Activated CD8-positive, alpha-beta memory T cell treated with anti-CD3 and anti-CD28 coated beads, Interleukin-2, amount 10 ng/mL, durations not matched to agents 7 days and 5 days (primary cell): ENCODE results near the gene ARL15. TPM values are rescaled to one million over a fixed set of nuclear protein-coding genes. Genes with fewer than 3 reads are reported as not detected.
"Not testable (repeated sequence)": the region's sequence is repeated elsewhere in the genome, so short reads cannot be mapped to it uniquely, and the experiment has no call there.

Source experiments
- ATAC-seq: fragments of 150-1000 bp; cut with Tn5 transposase; one replicate; pipeline ENCODE4 v1.10.0; 2021; ENCODE audit warnings: moderate library complexity
- CTCF ChIA-PET: fragments of 350-600 bp; sonication (Branson Sonifier 250); formaldehyde crosslinking; loops from one replicate; lab custom pipeline; 2021; ENCODE audit warnings: antibody characterized with exemption; lab: Charles Lee
- DNase-seq: peaks from one replicate; pipeline ENCODE4 v3.0.0-alpha.2; 2020
- H3K27ac Mint-ChIP-seq: one replicate; pipeline ENCODE4 v1.8.0; 2021; ENCODE audit warnings: mild to moderate bottlenecking, mixed read lengths
- H3K27me3 Mint-ChIP-seq: one replicate; pipeline ENCODE4 v1.8.0; 2021; ENCODE audit warnings: mixed read lengths
- H3K36me3 Mint-ChIP-seq: one replicate; pipeline ENCODE4 v1.8.0; 2021; ENCODE audit warnings: mild to moderate bottlenecking, mixed read lengths
- H3K4me1 Mint-ChIP-seq: one replicate; pipeline ENCODE4 v1.8.0; 2021; ENCODE audit warnings: mixed read lengths
- H3K4me3 Mint-ChIP-seq: one replicate; pipeline ENCODE4 v1.8.0; 2021; ENCODE audit warnings: mild to moderate bottlenecking, moderate library complexity, mixed read lengths
- H3K9me3 Mint-ChIP-seq: one replicate; pipeline ENCODE4 v1.8.0; 2022; ENCODE audit warnings: low read depth, mixed read lengths
- total RNA-seq, 2 experiments: library from RNA; stranded (reverse); gene quantifications; one replicate each; pipeline ENCODE4 v1.2.3, GENCODE V29; 2021

Gene ARL15
- total RNA-seq, 2 experiments from 2014 or later, result 10.6 to 12.6 TPM

- Mint-ChIP-seq H3K9me3 (no peaks in the 10 kb centered on the region), H3K27me3 (no peaks in the 10 kb centered on the region), H3K4me1 (no peaks in the 10 kb centered on the region), H3K36me3 (no peaks in the 10 kb centered on the region), H3K27ac (no peak overlapping the region), H3K4me3 (no peak overlapping the region)
- ATAC-seq, result no peak
- CTCF ChIA-PET, result no interaction called here
- no peak for DNase-seq
These were observed 326.6 kb downstream of the ARL15 start for GRCh38 chr5:53983568-53984460.

DNA sequence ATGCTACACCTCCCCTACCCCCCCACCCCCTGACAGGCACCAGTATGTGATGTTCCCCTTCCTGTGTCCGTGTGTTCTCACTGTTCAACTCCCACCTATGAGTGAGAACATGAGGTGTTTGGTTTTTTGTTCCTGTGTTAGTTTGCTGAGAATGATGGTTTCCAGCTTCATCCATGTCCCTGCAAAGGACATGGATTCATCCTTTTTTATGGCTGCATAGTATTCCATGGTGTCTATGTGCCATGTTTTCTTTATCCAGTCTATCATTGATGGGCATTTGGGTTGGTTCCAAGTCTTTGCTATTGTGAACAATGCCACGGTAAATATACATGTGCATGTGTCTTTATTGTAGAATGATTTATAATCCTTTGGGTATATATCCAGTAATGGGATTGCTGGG is 328.1 kb downstream of the ARL15 start:
- H3K36me3 Mint-ChIP-seq, H3K9me3 Mint-ChIP-seq, H3K27ac Mint-ChIP-seq, H3K4me3 Mint-ChIP-seq, H3K4me1 Mint-ChIP-seq, ATAC-seq, CTCF ChIA-PET, DNase-seq, H3K27me3 Mint-ChIP-seq: not testable (repeated sequence)

DNA sequence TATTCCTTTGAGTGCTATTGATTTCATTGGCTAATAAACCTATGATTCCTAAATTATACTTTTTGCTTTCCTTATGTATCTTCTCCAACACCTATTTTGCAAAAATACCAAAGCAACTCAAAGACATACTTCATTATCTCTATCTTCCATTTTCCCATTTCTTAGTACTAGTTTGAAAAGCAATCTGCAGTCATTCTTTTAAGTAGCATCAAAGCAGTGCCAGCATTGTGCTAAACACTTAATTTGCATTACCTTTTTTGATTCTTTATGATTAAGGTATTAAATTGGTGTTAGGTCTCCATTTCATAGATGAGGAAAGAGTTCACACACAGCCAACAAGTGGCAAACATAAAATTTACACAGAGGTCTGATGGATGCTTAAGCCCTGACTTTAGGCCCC is 330.3 kb downstream of the ARL15 start:
- CTCF ChIA-PET, result no interaction called here
- no peak for ATAC-seq
- no peaks in the 10 kb centered on the region for H3K9me3 Mint-ChIP-seq
- no peaks in the 10 kb centered on the region for H3K36me3 Mint-ChIP-seq
- H3K4me1 Mint-ChIP-seq, result no peaks in the 10 kb centered on the region
- no peak overlapping the region for H3K4me3 Mint-ChIP-seq
- H3K27me3 Mint-ChIP-seq, result no peaks in the 10 kb centered on the region
- no peak for DNase-seq
- no peak overlapping the region for H3K27ac Mint-ChIP-seq

- ATAC-seq, result no peak
- H3K36me3 Mint-ChIP-seq, result peaks cover 2% of the 10 kb centered on the region
- H3K4me3 Mint-ChIP-seq, result no peak overlapping the region
- H3K27me3 Mint-ChIP-seq, result no peaks in the 10 kb centered on the region
- CTCF ChIA-PET, result no interaction called here
- H3K9me3 Mint-ChIP-seq, result no peaks in the 10 kb centered on the region
- DNase-seq, result no peak
- no peaks in the 10 kb centered on the region for H3K4me1 Mint-ChIP-seq
- H3K27ac Mint-ChIP-seq, result no peak overlapping the region
These were observed 336.4 kb downstream of the ARL15 start for GRCh38 chr5:53974021-53974420.

DNA sequence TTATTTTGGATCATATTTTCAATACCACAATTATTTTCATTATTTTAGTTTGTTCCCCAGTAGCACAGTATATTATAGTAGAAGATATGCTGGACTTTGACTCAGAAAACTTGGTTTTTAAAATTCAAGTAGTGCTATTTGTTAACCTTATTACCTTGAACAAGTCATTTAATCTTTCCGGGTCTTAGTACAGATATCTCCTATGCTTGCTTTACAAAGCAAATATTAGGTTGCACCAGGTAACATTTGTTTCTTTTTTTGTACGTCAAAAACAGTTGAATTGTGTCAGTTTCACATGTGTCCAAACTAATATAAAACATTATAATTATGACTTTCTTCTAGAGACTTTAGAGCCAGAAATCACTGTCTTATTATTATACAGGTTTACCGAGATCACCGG is 338.1 kb downstream of the ARL15 start:
- Mint-ChIP-seq H3K36me3 (peaks cover 2% of the 10 kb centered on the region), H3K4me3 (no peak overlapping the region), H3K27me3 (no peaks in the 10 kb centered on the region), H3K9me3 (no peaks in the 10 kb centered on the region), H3K27ac (no peak overlapping the region), H3K4me1 (no peaks in the 10 kb centered on the region)
- no peak for DNase-seq
- ATAC-seq, result no peak
- CTCF ChIA-PET, result no interaction called here

- no peaks in the 10 kb centered on the region for H3K27me3 Mint-ChIP-seq
- no peak overlapping the region for H3K4me3 Mint-ChIP-seq
These were observed 338.8 kb downstream of the ARL15 start for GRCh38 chr5:53971551-53971950.

GRCh38 chr5:53971131-53971530 is 339.2 kb downstream of the ARL15 start:
- DNase-seq, result no peak
- H3K9me3 Mint-ChIP-seq, result no peaks in the 10 kb centered on the region
- no peak overlapping the region for H3K4me3 Mint-ChIP-seq
- H3K4me1 Mint-ChIP-seq, result no peaks in the 10 kb centered on the region
- H3K27me3 Mint-ChIP-seq, result no peaks in the 10 kb centered on the region
- CTCF ChIA-PET, result no interaction called here
- no peak overlapping the region for H3K27ac Mint-ChIP-seq
- no peak for ATAC-seq
- peaks cover 2% of the 10 kb centered on the region for H3K36me3 Mint-ChIP-seq

More at GRCh38 chr5:53971551-53971950, 338.8 kb downstream of the ARL15 start:
- Mint-ChIP-seq H3K9me3 (no peaks in the 10 kb centered on the region), H3K27ac (no peak overlapping the region), H3K36me3 (peaks cover 2% of the 10 kb centered on the region), H3K4me1 (no peaks in the 10 kb centered on the region)
- DNase-seq (no peak), ATAC-seq (no peak)
- CTCF ChIA-PET, result no interaction called here

- Mint-ChIP-seq H3K4me3 (no peak overlapping the region), H3K9me3 (no peaks in the 10 kb centered on the region), H3K27ac (no peak overlapping the region), H3K4me1 (no peaks in the 10 kb centered on the region), H3K27me3 (no peaks in the 10 kb centered on the region), H3K36me3 (peaks cover 2% of the 10 kb centered on the region)
- DNase-seq, result no peak
- CTCF ChIA-PET, result no interaction called here
- no peak for ATAC-seq
These were observed 339.9 kb downstream of the ARL15 start for GRCh38 chr5:53970475-53970874.

GRCh38 chr5:53969176-53969730 is 341.1 kb downstream of the ARL15 start:
- ATAC-seq (no peak), DNase-seq (no peak)
- CTCF ChIA-PET, result no interaction called here

GRCh38 chr5:53965459-53965858 is 344.9 kb downstream of the ARL15 start:
- no peak overlapping the region for H3K27ac Mint-ChIP-seq
- no peaks in the 10 kb centered on the region for H3K27me3 Mint-ChIP-seq
- H3K4me3 Mint-ChIP-seq, result no peak overlapping the region
- CTCF ChIA-PET, result no interaction called here
- DNase-seq, result no peak
- peaks cover 2% of the 10 kb centered on the region for H3K36me3 Mint-ChIP-seq
- H3K4me1 Mint-ChIP-seq, result no peaks in the 10 kb centered on the region
- ATAC-seq, result no peak
- no peaks in the 10 kb centered on the region for H3K9me3 Mint-ChIP-seq

More at GRCh38 chr5:53969176-53969730, 341.1 kb downstream of the ARL15 start:
- Mint-ChIP-seq H3K4me3 (no peak overlapping the region), H3K27ac (no peak overlapping the region), H3K36me3 (peaks cover 2% of the 10 kb centered on the region), H3K4me1 (no peaks in the 10 kb centered on the region), H3K27me3 (no peaks in the 10 kb centered on the region), H3K9me3 (no peaks in the 10 kb centered on the region)

DNA sequence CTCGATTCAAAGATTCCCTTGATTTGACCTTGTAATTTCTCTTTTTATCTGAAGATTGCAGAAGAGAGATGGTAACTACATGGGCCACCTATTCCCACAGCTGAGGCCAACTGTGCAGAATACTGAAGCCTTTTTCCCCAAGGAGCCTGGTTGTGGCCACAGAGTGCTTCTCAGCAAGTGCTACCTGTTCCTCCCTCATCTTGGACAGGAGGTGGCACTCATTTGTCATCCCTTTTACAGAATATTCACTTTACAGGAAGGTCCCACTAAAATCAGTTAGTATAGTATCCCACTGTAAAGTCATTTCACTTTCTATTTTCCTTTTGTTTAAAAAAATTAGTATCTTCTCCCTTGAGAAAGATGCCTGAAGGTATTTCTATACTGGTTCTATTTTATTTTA is 346.4 kb downstream of the ARL15 start:
- ATAC-seq (no peak), DNase-seq (no peak)
- Mint-ChIP-seq H3K27me3 (no peaks in the 10 kb centered on the region), H3K4me3 (no peak overlapping the region), H3K27ac (no peak overlapping the region), H3K36me3 (no peaks in the 10 kb centered on the region), H3K9me3 (no peaks in the 10 kb centered on the region), H3K4me1 (no peaks in the 10 kb centered on the region)
- CTCF ChIA-PET, result no interaction called here

DNA sequence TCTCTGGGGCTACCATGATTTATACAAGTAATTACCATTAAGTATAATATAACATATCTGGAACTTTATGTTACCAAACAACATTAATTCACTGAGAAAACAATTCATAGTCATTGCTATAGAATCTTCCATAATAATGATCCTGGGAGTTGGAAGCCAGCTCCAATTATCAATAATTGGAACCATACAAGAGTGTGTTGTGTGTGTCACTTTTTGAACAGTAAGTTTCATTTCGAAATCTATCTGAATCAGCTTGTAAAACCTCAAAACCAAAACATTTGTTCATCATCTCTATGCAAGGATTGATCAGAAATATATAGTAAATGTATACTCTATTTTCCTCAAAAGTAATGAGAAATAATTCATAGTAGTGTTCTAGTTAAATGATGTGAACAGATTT is 348.1 kb downstream of the ARL15 start:
- Mint-ChIP-seq H3K27me3 (no peaks in the 10 kb centered on the region), H3K9me3 (no peaks in the 10 kb centered on the region), H3K4me1 (no peaks in the 10 kb centered on the region), H3K27ac (no peak overlapping the region), H3K4me3 (no peak overlapping the region), H3K36me3 (no peaks in the 10 kb centered on the region)
- no peak for DNase-seq
- no peak for ATAC-seq
- CTCF ChIA-PET, result no interaction called here

GRCh38 chr5:53956632-53957031 is 353.7 kb downstream of the ARL15 start:
- ATAC-seq, result no peak
- H3K27ac Mint-ChIP-seq, result no peak overlapping the region

GRCh38 chr5:53956196-53956595 is 354.2 kb downstream of the ARL15 start:
- ATAC-seq, result no peak
- no peak overlapping the region for H3K27ac Mint-ChIP-seq
- DNase-seq, result no peak
- no peaks in the 10 kb centered on the region for H3K27me3 Mint-ChIP-seq
- no peaks in the 10 kb centered on the region for H3K4me1 Mint-ChIP-seq
- H3K4me3 Mint-ChIP-seq, result no peak overlapping the region
- CTCF ChIA-PET, result no interaction called here
- peaks cover 9% of the 10 kb centered on the region for H3K36me3 Mint-ChIP-seq
- peaks cover 10% of the 10 kb centered on the region for H3K9me3 Mint-ChIP-seq

More at GRCh38 chr5:53956632-53957031, 353.7 kb downstream of the ARL15 start:
- DNase-seq, result no peak
- Mint-ChIP-seq H3K27me3 (no peaks in the 10 kb centered on the region), H3K9me3 (peaks cover 10% of the 10 kb centered on the region), H3K4me1 (no peaks in the 10 kb centered on the region), H3K4me3 (no peak overlapping the region), H3K36me3 (peaks cover 9% of the 10 kb centered on the region)
- CTCF ChIA-PET, result no interaction called here
